ENCODE measurements around the gene EVI2A. TPM values are rescaled to one million over a fixed set of nuclear protein-coding genes. Genes with fewer than 3 reads are reported as not detected.

The EVI2A gene
- total and polyA plus RNA-seq, 10 donors, result 27.0 to 79.7 (median 42.1) TPM

DNA sequence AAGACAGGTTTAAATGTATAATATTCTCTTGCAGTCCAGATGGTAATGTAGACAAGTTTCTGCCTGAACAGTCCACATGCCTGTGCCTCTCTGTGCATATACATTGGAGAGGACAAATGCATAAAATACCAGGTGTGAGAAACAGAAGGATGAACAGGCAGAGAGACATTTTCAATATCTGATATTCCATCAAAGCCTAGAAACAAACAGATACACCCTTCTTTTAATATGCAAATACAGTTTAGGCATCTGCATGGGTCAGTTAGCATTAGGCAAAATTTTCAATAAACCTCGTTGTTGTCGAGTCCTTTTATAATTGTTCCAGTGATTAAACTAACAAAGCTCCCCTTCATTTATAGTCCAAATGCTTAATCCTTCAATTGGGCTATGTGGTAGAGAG lies 25.3 kb downstream of the EVI2A start:
- WGBS, 5 donors, result 90 to 98% (median 93%) methylated on average over 2 of the region's 2 CpGs
- no peak for TF ChIP-seq POLR2AphosphoS5 (IDR thresholded peaks at IDR 0.05)
- TF ChIP-seq POLR2A (IDR thresholded peaks at IDR 0.05), result no peak
- no peak for TF ChIP-seq CTCF (IDR thresholded peaks at IDR 0.05 in 8 of 11, conservative IDR thresholded peaks at IDR 0.05 in 3 of 11)
- intact Hi-C loops (cut with DNase I; ENCODE audit: low total_unique reads), result no loop called here

DNA sequence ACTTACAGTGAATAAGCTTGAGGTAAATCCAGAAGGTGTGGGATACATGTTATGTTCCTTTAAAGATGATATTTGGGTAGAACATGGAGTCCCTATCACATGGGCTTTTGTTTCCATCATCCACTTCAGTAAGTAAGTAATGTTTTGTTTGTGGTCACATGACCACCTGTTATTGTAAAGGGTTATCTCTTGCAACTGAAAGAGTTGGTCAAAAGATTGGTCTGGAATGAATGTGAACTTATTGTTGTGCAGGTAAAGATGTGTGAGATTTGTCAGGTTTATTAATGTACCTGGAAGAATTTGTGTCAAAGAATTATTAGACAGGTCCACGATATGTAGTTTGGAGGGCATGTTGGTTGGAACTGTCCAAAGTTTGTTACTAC lies 25.9 kb downstream of the EVI2A start:
- H3K9me3 ChIP-seq, result no peaks in the 10 kb centered on the region
- intact Hi-C loops (cut with DNase I; ENCODE audit: low total_unique reads), result no loop called here

More for the DNA sequence above, 25.3 kb downstream of the EVI2A start:
- H3K9me3 ChIP-seq, result no peaks in the 10 kb centered on the region
- H3K36me3 ChIP-seq, result peaks cover 0 to 7% (median 0%) of the 10 kb centered on the region in 6 donors
- H3K4me1 ChIP-seq, result no peaks in the 10 kb centered on the region
- H3K4me3 ChIP-seq, result no peak overlapping the region
- no peaks in the 10 kb centered on the region for H3K27me3 ChIP-seq (replicated peaks in 1 of 7)
- no peak overlapping the region for H3K27ac ChIP-seq
- no peak for DNase-seq

GRCh38 chr17:31294820-31295488 lies 26.5 kb downstream of the EVI2A start:
- H3K9me3 ChIP-seq, result no peaks in the 10 kb centered on the region
- intact Hi-C loops (cut with DNase I; ENCODE audit: low total_unique reads), result no loop called here
- H3K27ac ChIP-seq, result no peak overlapping the region
- peaks cover 0 to 8% (median 0%) of the 10 kb centered on the region in 6 donors for H3K36me3 ChIP-seq
- WGBS, 5 donors, result 78 to 89% (median 83%) methylated on average over 3 of the region's 3 CpGs
- TF ChIP-seq POLR2A (IDR thresholded peaks at IDR 0.05) (no peak), POLR2AphosphoS5 (IDR thresholded peaks at IDR 0.05) (no peak), CTCF (IDR thresholded peaks at IDR 0.05 in 8 of 11, conservative IDR thresholded peaks at IDR 0.05 in 3 of 11) (no peak)
- DNase-seq, result no peak
- H3K27me3 ChIP-seq (replicated peaks in 1 of 7), result no peaks in the 10 kb centered on the region
- no peak overlapping the region for H3K4me3 ChIP-seq
- H3K4me1 ChIP-seq, result no peaks in the 10 kb centered on the region

More for the DNA sequence above, 25.9 kb downstream of the EVI2A start:
- no peak for TF ChIP-seq CTCF (IDR thresholded peaks at IDR 0.05 in 8 of 11, conservative IDR thresholded peaks at IDR 0.05 in 3 of 11)
- no peak for TF ChIP-seq POLR2AphosphoS5 (IDR thresholded peaks at IDR 0.05)
- no peak for TF ChIP-seq POLR2A (IDR thresholded peaks at IDR 0.05)
- Histone ChIP-seq H3K27ac (no peak overlapping the region), H3K4me3 (no peak overlapping the region), H3K27me3 (replicated peaks in 1 of 7) (no peaks in the 10 kb centered on the region), H3K4me1 (no peaks in the 10 kb centered on the region), H3K36me3 (peaks cover 0 to 8% (median 0%) of the 10 kb centered on the region in 6 donors)
- DNase-seq, result no peak
- 92 to 100% (median 95%) methylated on average over 1 of the region's 1 CpG for WGBS, 5 donors

GRCh38 chr17:31294231-31294630 lies 27.2 kb downstream of the EVI2A start:
- Histone ChIP-seq H3K9me3 (no peaks in the 10 kb centered on the region), H3K4me3 (no peak overlapping the region), H3K27ac (no peak overlapping the region), H3K4me1 (no peaks in the 10 kb centered on the region), H3K36me3 (peaks cover 0 to 8% (median 0%) of the 10 kb centered on the region in 6 donors), H3K27me3 (replicated peaks in 1 of 7) (no peaks in the 10 kb centered on the region)
- intact Hi-C loops (cut with DNase I; ENCODE audit: low total_unique reads), result no loop called here
- TF ChIP-seq POLR2AphosphoS5 (IDR thresholded peaks at IDR 0.05) (no peak), CTCF (IDR thresholded peaks at IDR 0.05 in 8 of 11, conservative IDR thresholded peaks at IDR 0.05 in 3 of 11) (no peak), POLR2A (IDR thresholded peaks at IDR 0.05) (no peak)
- no peak for DNase-seq
- WGBS, 5 donors, result 95 to 97% (median 96%) methylated on average over 3 of the region's 3 CpGs

All from spleen (tissue), 11 donors.